Measurements from ENCODE around the gene TMEM185B. TPM values are rescaled to one million over a fixed set of nuclear protein-coding genes. Genes with fewer than 3 reads are reported as not detected.

The TMEM185B gene
- total and polyA plus RNA-seq, 10 of the 15 experiments (the other 5 are each of a cell fraction or from before 2014, with no cell fraction given): 2.4 to 20.9 (median 14.5) TPM

GRCh38 chr2:120182019-120182560 is 41.1 kb downstream of the TMEM185B start:
- CTCF ChIA-PET: interaction anchor here (2.3 kb wide), 2 partner anchors 131 to 429 kb away, joined by 5 to 6 read pairs; no protein-coding TSS in a partner anchor
- intact Hi-C loops (cut with micrococcal nuclease; ENCODE audit: unreplicated experiment): no loop called here
- ATAC-seq: no peak
- Histone ChIP-seq H3K9me3 (replicated peaks; ENCODE audit: control insufficient read depth, insufficient read depth, low read length) (no peaks in the 10 kb centered on the region), H3K4me3 (no peak overlapping the region), H3K4me1 (ENCODE audit: control insufficient read depth, insufficient read depth, low read length) (peaks cover 25% of the 10 kb centered on the region), H2AFZ (ENCODE audit: control insufficient read depth, low read depth, low read length) (peak overlapping the region; percentile 59), H3K36me3 (ENCODE audit: control insufficient read depth in 2 of 2, insufficient read depth in 2 of 2, low read length in 1 of 2) (no peaks in the 10 kb centered on the region), H3K27ac (ENCODE audit: control insufficient read depth, insufficient read depth) (no peak overlapping the region), H3K79me2 (ENCODE audit: control insufficient read depth, insufficient read depth, low read length) (peaks cover 4% of the 10 kb centered on the region), H3K27me3 (replicated peaks in 1 of 2; ENCODE audit: control insufficient read depth in 2 of 2, insufficient read depth in 2 of 2, low read length in 1 of 2) (no peaks in the 10 kb centered on the region), H3K4me2 (ENCODE audit: control insufficient read depth, insufficient read depth) (no peak overlapping the region), H4K20me1 (ENCODE audit: control insufficient read depth, insufficient read depth) (no peaks in the 10 kb centered on the region), H3K9ac (ENCODE audit: control insufficient read depth, insufficient read depth, low read length) (0 out of 2 replicates have a peak overlapping the region, but pooled peaks have one; percentile 9)
- no peak for DNase-seq (ENCODE audit: low read depth, low spot score)
- WGBS (ENCODE audit: insufficient coverage, insufficient replicate concordance, low lambda C conversion rate, missing lambda C conversion rate): 20% methylated on average over 5 of the region's 5 CpGs
- BruUV-seq (replicated peaks): no TSS peak
- POLR2A ChIA-PET: no interaction called here
- TF ChIP-seq JUND (IDR thresholded peaks at IDR 0.05; ENCODE audit: low read depth, low read length) (peak; percentile 17; the same call in 1 of the 2 replicates), MYC (IDR thresholded peaks at IDR 0.05; ENCODE audit: insufficient read depth, insufficient read length, insufficient replicate concordance, low read length, severe bottlenecking) (no peak), SIX5 (IDR thresholded peaks at IDR 0.05; ENCODE audit: low read depth, low read length, severe bottlenecking) (no peak), TARDBP (IDR thresholded peaks at IDR 0.05; ENCODE audit: borderline replicate concordance) (no peak), FOXK2 (IDR thresholded peaks at IDR 0.05) (peak; percentile 38; the same call in 1 of the 2 replicates), CBX3 (IDR thresholded peaks at IDR 0.05; ENCODE audit: borderline replicate concordance, low read depth) (no peak)
- FAIRE-seq: no peak
- SMC1A ChIA-PET (ENCODE audit: uncharacterized antibody, unreplicated experiment): interaction anchor here (1.7 kb wide), 1 partner anchor 61 kb away, joined by 3 read pairs; no protein-coding TSS in a partner anchor
- RAD21 ChIA-PET (ENCODE audit: unreplicated experiment): interaction anchor here (1.1 kb wide), 1 partner anchor 131 kb away, joined by 3 read pairs; no protein-coding TSS in a partner anchor
- in situ Hi-C loops (cut with MboI): no loop called here

DNA sequence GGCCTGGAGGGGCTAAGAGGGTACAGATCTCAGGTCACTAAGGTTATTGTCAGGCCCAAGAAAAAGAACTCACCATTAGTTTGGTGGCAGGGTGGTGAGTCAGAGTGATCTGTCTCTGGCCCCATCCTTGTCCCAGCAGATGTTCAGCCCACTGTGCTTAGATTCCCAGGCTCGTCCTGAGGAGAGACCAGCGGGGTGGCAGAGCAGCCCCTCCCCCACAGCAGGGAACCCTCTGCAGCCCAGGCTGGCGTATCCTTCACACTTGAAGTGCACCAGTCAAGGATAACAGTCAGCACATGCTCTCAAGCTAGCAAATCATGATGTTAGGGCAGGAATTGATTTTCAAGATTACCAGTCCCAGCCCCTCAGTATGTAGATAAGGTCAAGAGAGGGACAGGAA is 43.1 kb downstream of the TMEM185B start:
- BruUV-seq (replicated peaks): no TSS peak
- CTCF ChIA-PET: interaction anchor here (2.3 kb wide), 1 partner anchor 133 kb away, joined by 6 read pairs; no protein-coding TSS in a partner anchor
- FAIRE-seq (no peak), ATAC-seq (no peak), DNase-seq (ENCODE audit: low read depth, low spot score) (no peak)
- intact Hi-C loops (cut with micrococcal nuclease; ENCODE audit: unreplicated experiment) (no loop called here), in situ Hi-C loops (cut with MboI) (no loop called here)
- no peaks in the 10 kb centered on the region for H4K20me1 ChIP-seq (ENCODE audit: control insufficient read depth, insufficient read depth)
- RAD21 ChIA-PET (ENCODE audit: unreplicated experiment): interaction anchor here (2.7 kb wide), 1 partner anchor 134 kb away, joined by 20 read pairs; no protein-coding TSS in a partner anchor
- peaks cover 34% of the 10 kb centered on the region for H3K4me1 ChIP-seq (ENCODE audit: control insufficient read depth, insufficient read depth, low read length)
- H3K36me3 ChIP-seq (ENCODE audit: control insufficient read depth in 2 of 2, insufficient read depth in 2 of 2, low read length in 1 of 2): no peaks in the 10 kb centered on the region; a peak in 1 of 4 replicates
- H3K79me2 ChIP-seq (ENCODE audit: control insufficient read depth, insufficient read depth, low read length): peaks cover 4% of the 10 kb centered on the region
- no peaks in the 10 kb centered on the region for H3K27me3 ChIP-seq (replicated peaks in 1 of 2; ENCODE audit: control insufficient read depth in 2 of 2, insufficient read depth in 2 of 2, low read length in 1 of 2)
- H2AFZ ChIP-seq (ENCODE audit: control insufficient read depth, low read depth, low read length): no peak overlapping the region
- H3K4me3 ChIP-seq: no peak overlapping the region
- no peak overlapping the region for H3K4me2 ChIP-seq (ENCODE audit: control insufficient read depth, insufficient read depth)
- H3K9me3 ChIP-seq (replicated peaks; ENCODE audit: control insufficient read depth, insufficient read depth, low read length): no peaks in the 10 kb centered on the region
- H3K27ac ChIP-seq (ENCODE audit: control insufficient read depth, insufficient read depth): no peak overlapping the region
- WGBS (ENCODE audit: insufficient coverage, insufficient replicate concordance, low lambda C conversion rate, missing lambda C conversion rate): 100% methylated on average over 3 of the region's 3 CpGs
- POLR2A ChIA-PET: no interaction called here
- no peak overlapping the region for H3K9ac ChIP-seq (ENCODE audit: control insufficient read depth, insufficient read depth, low read length)
- SMC1A ChIA-PET (ENCODE audit: uncharacterized antibody, unreplicated experiment): interaction anchor here (1.5 to 7.1 kb wide), 2 partner anchors 132 to 427 kb away, joined by 3 to 103 read pairs; no protein-coding TSS in a partner anchor
- TF ChIP-seq POLR2A (IDR thresholded peaks at IDR 0.05; ENCODE audit: low read depth, low read length) (no peak), SUPT20H (IDR thresholded peaks at IDR 0.05; ENCODE audit: borderline replicate concordance, control insufficient read depth, low read depth, low read length) (no peak), NFIC (IDR thresholded peaks at IDR 0.05; ENCODE audit: low read depth, low read length) (no peak), IRF5 (IDR thresholded peaks at IDR 0.05; ENCODE audit: borderline replicate concordance) (no peak), MEF2B (IDR thresholded peaks at IDR 0.05; ENCODE audit: partially characterized antibody, poor library complexity, severe bottlenecking) (no peak), BMI1 (IDR thresholded peaks at IDR 0.05; ENCODE audit: borderline replicate concordance) (no peak)
- TF ChIP-seq, protein P1, sequence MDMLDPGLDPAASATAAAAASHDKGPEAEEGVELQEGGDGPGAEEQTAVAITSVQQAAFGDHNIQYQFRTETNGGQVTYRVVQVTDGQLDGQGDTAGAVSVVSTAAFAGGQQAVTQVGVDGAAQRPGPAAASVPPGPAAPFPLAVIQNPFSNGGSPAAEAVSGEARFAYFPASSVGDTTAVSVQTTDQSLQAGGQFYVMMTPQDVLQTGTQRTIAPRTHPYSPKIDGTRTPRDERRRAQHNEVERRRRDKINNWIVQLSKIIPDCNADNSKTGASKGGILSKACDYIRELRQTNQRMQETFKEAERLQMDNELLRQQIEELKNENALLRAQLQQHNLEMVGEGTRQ (IDR thresholded peaks at IDR 0.05; ENCODE audit: borderline replicate concordance, low read depth, low read length): no peak

Measured in GM12878 (cell line).